SK-N-SH treated with all-trans-retinoic acid at 6 μM for 48 hours (cell line): ENCODE measurements around the gene POLDIP3.

Experiments used
- RARB ChIP-seq: fragments of 250-450 bp; sonication (Bioruptor Pico); IDR thresholded peaks from 2 replicates; pipeline ENCODE4 v1.8.0; 2021; ENCODE audit warnings: mild to moderate bottlenecking, moderate library complexity
- TCF4 ChIP-seq: fragments of 250-450 bp; sonication (Bioruptor Pico); IDR thresholded peaks from 2 replicates; pipeline ENCODE4 v1.8.0; 2021; ENCODE audit warnings: mild to moderate bottlenecking, moderate library complexity, borderline replicate concordance
- ZFP3 ChIP-seq: fragments of 250-450 bp; sonication (Bioruptor Pico); IDR thresholded peaks from 2 replicates; pipeline ENCODE4 v1.5.0; 2020; ENCODE audit warnings: mild to moderate bottlenecking, moderate library complexity

DNA sequence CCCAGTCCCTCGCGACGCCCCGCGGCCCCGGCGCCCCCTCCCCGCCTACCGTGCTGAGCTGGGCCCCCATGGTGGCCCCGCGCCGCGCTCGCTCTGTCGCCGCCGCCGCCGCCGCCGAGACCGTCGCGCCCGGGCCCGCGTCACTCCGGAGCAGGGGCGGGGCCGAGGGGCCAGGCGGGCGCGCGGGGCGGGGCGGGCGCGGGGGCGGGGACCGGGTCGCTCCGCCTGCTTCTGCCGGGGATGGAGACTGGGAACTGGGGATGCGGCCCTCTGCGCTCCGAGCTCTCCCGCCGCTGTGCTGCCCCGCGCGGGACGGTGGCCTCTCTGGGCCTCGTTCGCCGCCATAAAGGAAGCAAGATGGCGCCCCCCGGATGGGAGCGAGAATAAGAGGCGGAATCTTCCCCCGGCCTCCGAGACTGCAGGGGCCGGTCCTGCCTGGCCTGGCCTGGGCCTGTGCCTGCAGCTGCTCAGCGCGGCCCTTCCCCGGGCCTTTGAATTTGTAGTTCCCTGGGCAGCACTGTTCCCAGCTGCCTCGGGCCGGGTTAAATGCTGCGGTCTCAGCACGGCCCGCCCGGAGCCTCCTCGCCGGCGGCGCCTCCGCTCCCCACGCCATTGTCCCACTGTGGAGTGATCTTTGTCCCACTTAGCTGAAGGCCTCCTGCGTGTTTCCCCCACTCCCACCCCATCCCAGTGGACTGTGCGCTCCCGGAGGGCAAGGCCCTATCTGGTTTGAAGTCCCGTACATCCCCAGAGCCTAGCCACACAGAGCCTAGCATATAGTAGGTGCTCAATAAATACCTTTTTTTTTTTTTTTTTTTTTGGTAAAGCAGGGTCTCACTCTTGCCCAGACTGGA, 34.8 kb upstream of the POLDIP3 start, which contains the start of gene CYB5R3:
- TF ChIP-seq RARB (CRISPR knock-in tag) (no peak), ZFP3 (CRISPR knock-in tag) (no peak), TCF4 (CRISPR knock-in tag) (no peak)
